Measurements from ENCODE around the gene MON2. TPM values are rescaled to one million over a fixed set of nuclear protein-coding genes. Genes with fewer than 3 reads are reported as not detected.
"Not testable (repeated sequence)": the region's sequence is repeated elsewhere in the genome, so short reads cannot be mapped to it uniquely, and the experiment has no call there.

The MON2 gene
- total and polyA plus RNA-seq, 9 donors: 13.1 to 84.4 (median 55.5) TPM

- intact Hi-C loops (cut with DNase I): no loop called here
- Histone ChIP-seq H3K4me1 (ENCODE audit: insufficient read depth) (no peaks in the 10 kb centered on the region), H3K27ac (no peak overlapping the region), H3K27me3 (no peaks in the 10 kb centered on the region), H3K4me3 (no peak overlapping the region), H3K36me3 (no peaks in the 10 kb centered on the region), H3K9me3 (no peaks in the 10 kb centered on the region)
- no peak for TF ChIP-seq CTCF (IDR thresholded peaks at IDR 0.05)
- TF ChIP-seq POLR2A (IDR thresholded peaks at IDR 0.05): no peak
- TF ChIP-seq EP300 (IDR thresholded peaks at IDR 0.05): no peak
- no peak for DNase-seq
- WGBS, 3 donors: 76 to 79% (median 78%) methylated on average over 2 of the region's 2 CpGs
Observed at GRCh38 chr12:62484233-62484632, 17.6 kb downstream of the MON2 start.

- intact Hi-C loops (cut with DNase I): no loop called here
- Histone ChIP-seq H3K9me3 (no peaks in the 10 kb centered on the region), H3K27me3 (no peaks in the 10 kb centered on the region)
Observed at GRCh38 chr12:62505786-62506185, 39.2 kb downstream of the MON2 start.

GRCh38 chr12:62512901-62513300 is 46.3 kb downstream of the MON2 start:
- H3K9me3 ChIP-seq: no peaks in the 10 kb centered on the region
- DNase-seq: no peak
- 91 to 99% (median 97%) methylated on average over 5 of the region's 5 CpGs for WGBS, 3 donors
- no peak overlapping the region for H3K27ac ChIP-seq
- intact Hi-C loops (cut with DNase I): no loop called here
- no peak overlapping the region for H3K4me3 ChIP-seq
- no peaks in the 10 kb centered on the region for H3K36me3 ChIP-seq
- no peaks in the 10 kb centered on the region for H3K27me3 ChIP-seq
- H3K4me1 ChIP-seq (ENCODE audit: insufficient read depth): no peaks in the 10 kb centered on the region
- TF ChIP-seq EP300 (IDR thresholded peaks at IDR 0.05) (no peak), CTCF (IDR thresholded peaks at IDR 0.05) (no peak), POLR2A (IDR thresholded peaks at IDR 0.05) (no peak)

More at GRCh38 chr12:62505786-62506185, 39.2 kb downstream of the MON2 start:
- H3K4me1 ChIP-seq (ENCODE audit: insufficient read depth): no peaks in the 10 kb centered on the region
- WGBS, 3 donors: 79 to 88% (median 82%) methylated on average over 3 of the region's 3 CpGs
- no peak for TF ChIP-seq POLR2A (IDR thresholded peaks at IDR 0.05)
- TF ChIP-seq EP300 (IDR thresholded peaks at IDR 0.05): no peak
- TF ChIP-seq CTCF (IDR thresholded peaks at IDR 0.05): no peak
- no peak overlapping the region for H3K27ac ChIP-seq
- DNase-seq: no peak
- no peaks in the 10 kb centered on the region for H3K36me3 ChIP-seq
- no peak overlapping the region for H3K4me3 ChIP-seq

GRCh38 chr12:62514080-62514479 is 47.5 kb downstream of the MON2 start:
- WGBS, 3 donors: 98 to 100% (median 98%) methylated on average over 3 of the region's 3 CpGs
- H3K36me3 ChIP-seq; DNase-seq; H3K4me1 ChIP-seq (ENCODE audit: insufficient read depth); H3K27ac ChIP-seq; H3K4me3 ChIP-seq; H3K9me3 ChIP-seq; H3K27me3 ChIP-seq; intact Hi-C loops (cut with DNase I): not testable (repeated sequence)

GRCh38 chr12:62516927-62517326 is 50.3 kb downstream of the MON2 start:
- no peak for DNase-seq
- H3K27me3 ChIP-seq: no peaks in the 10 kb centered on the region
- TF ChIP-seq CTCF (IDR thresholded peaks at IDR 0.05): no peak
- TF ChIP-seq EP300 (IDR thresholded peaks at IDR 0.05): no peak
- TF ChIP-seq POLR2A (IDR thresholded peaks at IDR 0.05): no peak
- H3K4me1 ChIP-seq (ENCODE audit: insufficient read depth): no peaks in the 10 kb centered on the region
- H3K27ac ChIP-seq: no peak overlapping the region
- H3K9me3 ChIP-seq: no peaks in the 10 kb centered on the region
- no peak overlapping the region for H3K4me3 ChIP-seq
- intact Hi-C loops (cut with DNase I): no loop called here
- no peaks in the 10 kb centered on the region for H3K36me3 ChIP-seq
